ENCODE measurements around the gene TCERG1L.
A peak's percentile ranks its signal among the peaks of the same experiment; 100 is the strongest.
"Not testable (repeated sequence)": the region's sequence is repeated elsewhere in the genome, so short reads cannot be mapped to it uniquely, and the experiment has no call there.

Gene TCERG1L

DNA sequence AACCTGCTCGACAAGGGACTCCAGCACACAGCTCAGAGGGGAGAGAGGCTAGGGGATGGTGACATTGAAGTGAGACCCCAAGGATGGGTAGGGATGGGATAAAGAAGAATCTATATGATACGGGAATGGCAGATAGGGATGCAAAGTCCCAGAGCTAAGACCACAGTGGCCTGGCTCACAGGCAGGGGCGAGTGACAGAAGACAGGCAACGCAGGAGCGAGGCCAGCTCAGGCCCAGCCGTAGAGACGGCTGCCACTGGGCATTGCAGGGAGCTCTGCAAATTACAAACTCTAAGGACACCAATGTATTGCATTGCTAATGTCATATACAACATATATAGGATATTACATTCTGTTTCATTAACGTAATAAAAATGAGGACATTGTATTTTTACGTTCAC is 131.4 kb downstream of the TCERG1L start:
- no peak for DNase-seq

- no peak for DNase-seq
These were observed 132.2 kb downstream of the TCERG1L start for GRCh38 chr10:131179361-131179760.

DNA sequence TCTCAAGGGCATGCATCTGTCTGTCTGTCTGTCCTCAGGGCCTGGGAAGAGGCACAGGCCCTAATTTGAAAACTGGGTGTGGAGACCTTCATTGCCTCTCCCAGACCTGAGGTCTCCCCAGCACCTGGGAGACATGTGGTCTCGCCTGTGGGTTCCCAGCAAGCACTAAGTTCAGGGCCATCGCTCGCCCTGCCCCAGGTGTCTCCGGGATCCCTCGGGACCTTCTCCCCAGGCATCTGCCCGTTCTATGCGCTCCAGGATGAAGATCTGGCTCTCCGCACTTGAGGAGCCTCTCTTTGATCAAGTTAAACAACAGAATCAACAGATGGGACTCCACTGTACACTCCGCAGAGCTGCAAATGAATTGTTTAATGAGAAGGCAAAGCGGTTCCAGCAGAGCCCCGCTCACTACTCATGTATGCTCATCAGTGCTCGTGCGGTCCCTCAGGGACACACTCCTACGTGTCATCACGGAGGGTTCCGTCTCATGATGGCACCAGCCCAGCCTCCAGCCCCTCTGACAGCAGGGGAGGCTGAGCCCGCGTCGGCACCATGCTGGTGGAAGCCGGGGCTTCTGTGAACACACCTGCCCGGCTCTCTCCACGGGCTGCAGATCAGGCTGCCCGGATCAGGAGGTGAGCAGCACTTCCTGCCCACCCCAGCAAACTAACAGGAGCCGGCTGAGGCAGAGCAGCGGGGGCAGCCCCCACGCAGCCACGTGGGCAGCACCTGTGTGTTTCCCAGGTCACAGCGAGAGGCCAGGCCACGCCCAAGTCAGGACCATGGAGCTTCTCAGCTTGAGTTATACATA is 132.8 kb downstream of the TCERG1L start:
- peak; percentile 34 to 68 for DNase-seq

DNA sequence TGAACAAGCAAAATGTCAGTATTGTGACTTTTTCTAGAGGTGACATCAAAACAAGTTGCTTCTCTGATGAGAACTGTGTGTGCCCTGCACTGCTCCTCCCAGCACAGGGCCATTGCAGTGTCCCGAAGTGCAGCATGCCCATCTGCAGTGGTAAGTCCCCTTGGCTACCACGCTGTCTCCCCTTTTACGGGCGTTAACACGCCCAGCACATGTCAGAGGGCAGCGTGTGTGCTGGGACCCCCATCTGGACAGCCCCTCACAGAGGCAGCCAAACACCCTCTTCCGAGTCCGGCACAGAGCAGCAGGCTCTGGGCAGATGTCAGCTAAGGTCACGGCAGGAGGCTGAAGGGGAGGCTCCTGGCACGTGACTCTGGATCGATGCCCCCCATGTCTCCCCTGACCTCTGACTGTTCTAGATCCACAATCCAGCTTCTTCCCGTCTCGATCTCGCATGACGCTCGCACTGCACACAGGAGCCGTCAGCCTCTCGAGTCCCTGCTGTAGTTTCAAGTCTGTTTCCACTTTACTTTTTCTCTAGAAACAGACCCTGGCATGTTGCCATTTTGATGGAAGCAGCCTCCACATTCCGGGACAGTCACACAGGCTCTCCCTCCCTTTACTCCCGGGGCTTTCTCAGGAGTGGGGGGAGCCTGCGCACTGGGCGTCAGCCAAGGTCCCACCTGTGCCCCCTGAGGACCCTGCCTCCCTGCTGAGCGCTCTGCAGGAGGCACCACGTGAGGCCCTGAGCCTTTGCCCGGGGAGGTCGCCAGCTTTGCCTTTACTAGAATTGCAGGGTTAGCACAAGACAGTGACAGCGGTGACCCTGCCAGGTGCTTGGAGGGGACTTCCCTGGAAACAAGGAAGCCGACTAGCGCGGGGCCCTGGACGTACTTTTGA is 133.8 kb downstream of the TCERG1L start:
- no peak for DNase-seq

- DNase-seq = no peak
These were observed 134.6 kb downstream of the TCERG1L start for GRCh38 chr10:131176907-131177306.

DNA sequence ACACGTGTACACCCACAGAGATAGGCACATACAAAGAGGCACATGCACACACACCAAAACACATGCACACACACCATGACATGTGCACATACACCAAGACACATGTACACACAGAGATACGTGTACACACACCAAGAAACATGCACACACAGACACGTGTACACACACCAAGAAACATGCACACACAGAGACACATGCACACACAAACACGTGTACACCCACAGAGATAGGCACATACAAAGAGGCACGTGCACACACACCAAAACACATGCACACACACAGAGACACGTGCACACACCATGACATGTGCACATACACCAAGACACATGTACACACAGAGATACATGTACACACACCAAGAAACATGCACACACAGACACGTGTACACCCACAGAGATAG is 135.2 kb downstream of the TCERG1L start:
- DNase-seq = not testable (repeated sequence)

- DNase-seq = no peak
These were observed 135.6 kb downstream of the TCERG1L start for GRCh38 chr10:131175891-131176290.

DNA sequence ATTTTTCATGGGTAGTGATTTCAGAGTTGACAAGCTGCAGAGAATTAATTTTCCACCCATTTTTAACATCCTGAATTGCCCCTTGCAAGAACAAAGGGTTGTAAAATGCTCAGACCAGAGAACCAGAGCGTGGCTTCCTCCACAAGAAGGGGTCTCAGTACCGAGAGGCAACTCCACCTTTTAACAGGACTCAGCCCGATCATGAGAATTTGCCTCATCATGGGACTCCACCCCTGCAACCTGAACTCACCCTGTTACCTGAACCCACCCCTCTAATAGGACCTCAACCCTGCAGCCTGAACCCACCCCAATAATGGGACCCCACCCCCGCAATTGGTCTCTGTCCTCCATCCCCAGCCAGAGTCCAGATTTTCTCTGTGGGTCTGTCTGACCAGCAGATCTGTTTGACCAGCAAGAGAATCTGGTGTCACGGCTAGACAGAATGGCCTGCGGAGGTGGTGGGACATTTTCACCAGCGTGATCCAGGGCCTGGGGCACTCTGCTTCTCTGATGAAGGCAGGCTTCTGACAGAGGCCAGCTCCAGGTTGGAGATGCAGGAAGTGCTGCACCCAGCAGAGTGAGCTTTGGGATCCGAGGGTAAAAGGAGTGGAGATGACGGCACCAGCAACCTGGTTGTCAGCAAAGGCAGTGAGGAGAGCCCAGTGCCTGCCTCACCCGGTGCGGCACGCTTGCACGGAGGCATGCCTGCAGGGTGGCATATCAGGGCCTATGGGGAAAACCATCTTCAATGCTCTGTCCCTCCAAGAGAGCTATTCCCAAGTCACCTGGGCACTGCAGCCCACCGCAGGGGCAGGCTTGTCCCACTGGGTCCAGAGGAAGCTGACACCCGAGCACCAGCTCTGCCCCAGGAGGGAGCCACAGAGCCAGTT is 136.6 kb downstream of the TCERG1L start:
- DNase-seq = no peak

GRCh38 chr10:131174211-131174565 is 137.3 kb downstream of the TCERG1L start:
- no peak for DNase-seq

GRCh38 chr10:131173484-131174210 is 137.9 kb downstream of the TCERG1L start:
- no peak for DNase-seq

DNA sequence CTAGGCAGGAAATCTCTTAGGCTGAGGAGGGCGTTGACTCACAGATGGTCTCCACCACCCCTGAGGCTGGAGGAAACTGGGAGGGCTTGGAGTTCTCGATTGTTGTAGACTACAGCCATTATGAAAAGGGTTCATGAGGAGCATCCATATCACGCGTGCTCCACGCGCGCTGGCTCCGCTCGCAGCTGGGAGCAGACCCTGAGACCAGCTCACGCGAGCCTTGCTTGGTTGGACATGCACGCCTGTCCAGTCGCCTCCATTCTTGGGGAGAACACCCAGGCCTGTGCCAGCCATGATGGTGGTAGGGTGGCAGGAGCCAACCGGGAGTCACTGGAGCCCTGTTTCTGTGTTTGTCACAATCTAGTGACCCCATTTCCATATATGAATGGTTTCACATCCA is 139.1 kb downstream of the TCERG1L start:
- DNase-seq = no peak

GRCh38 chr10:131169146-131169545 is 142.4 kb downstream of the TCERG1L start:
- no peak for DNase-seq

GRCh38 chr10:131168238-131168875 is 143.2 kb downstream of the TCERG1L start:
- no peak for DNase-seq

GRCh38 chr10:131167036-131167860 is 144.3 kb downstream of the TCERG1L start:
- DNase-seq = no peak

DNA sequence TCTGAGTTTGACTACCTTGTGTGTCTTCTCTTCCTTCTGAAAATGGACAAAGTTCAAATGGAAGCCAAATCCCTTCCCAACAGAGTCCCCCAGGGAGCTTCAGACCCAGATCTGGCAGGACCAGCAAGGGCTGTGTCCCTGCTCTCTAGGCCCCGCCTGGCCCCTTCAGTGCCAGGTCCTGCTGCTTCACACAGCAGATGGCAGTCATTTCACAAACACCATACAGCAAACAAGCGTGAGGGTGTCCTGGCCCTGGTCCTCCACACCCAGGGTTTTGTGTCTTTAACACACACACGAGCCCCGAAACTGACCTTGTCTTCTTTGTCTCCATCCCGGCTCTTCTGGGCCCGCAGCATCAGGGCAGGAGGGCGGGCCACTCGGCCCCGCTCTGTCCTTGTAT is 145.0 kb downstream of the TCERG1L start:
- peak in 1 of 2 experiments; percentile 22 for DNase-seq

DNA sequence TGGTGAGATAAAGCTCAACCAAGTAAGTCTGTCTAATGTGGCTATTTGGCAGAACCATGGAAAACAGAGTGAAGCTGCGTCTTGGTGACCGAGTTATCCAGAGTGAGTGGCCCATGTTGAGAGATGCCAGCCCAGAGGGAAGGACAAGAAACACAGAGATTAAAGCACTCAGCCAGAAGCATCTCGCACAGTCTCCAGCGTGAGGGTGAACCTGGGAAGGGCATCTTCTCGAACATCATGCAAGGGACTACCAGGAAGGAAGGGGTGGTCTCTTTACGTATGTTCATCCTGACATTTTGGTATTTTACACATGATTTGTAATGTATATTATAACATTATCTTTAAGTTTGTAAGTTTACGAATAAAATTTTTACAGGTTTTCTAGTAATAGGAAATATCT is 146.4 kb downstream of the TCERG1L start:
- DNase-seq = no peak

DNA sequence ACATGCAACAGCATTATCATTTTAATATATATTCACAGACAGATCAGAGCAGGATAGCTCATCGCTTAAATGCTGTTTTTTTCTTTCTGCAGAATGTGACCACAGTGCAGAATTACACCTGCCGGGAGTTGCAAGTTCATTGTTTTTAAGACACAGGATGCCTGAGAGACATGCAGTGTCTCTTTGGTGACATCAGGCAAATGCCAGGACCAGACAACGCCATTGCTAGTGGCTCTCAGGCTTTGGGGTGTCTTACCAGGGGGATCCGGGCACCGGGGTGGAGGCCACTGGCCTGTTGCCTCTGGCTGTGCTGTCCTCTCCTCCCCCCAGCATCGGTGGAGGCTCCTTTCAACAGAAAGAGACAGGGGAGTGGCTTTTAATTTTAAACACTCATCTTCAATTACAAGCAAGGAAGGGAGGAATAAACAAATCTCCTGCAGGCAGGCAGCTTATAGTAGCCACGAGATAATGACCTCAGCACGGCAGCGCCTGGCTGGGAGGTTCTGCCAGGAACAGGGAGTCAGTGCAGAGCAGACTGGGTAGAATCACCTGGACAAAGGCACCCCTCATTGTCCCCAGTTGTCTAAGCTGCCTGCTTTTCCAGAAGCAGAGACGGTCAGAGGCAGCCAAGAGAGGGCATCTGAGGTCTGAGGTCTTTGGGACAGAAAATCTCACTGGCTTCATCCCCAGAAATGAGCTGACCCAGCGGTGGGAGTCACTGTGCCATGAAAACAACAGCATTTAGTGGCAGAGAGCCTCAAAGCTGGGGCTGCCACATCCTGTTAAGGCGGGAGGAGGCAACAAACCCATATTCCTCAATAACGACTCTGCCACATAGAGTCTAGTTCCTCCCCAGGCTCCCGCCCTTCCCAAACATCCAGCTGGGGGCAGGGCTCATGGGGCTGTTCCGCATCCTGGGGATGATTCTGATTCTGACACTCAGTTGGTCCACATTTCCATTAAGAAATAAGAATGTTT is 148.4 kb downstream of the TCERG1L start:
- peak in 1 of 2 experiments; percentile 24 for DNase-seq

GRCh38 chr10:131162211-131162610 is 149.3 kb downstream of the TCERG1L start:
- DNase-seq = no peak

DNA sequence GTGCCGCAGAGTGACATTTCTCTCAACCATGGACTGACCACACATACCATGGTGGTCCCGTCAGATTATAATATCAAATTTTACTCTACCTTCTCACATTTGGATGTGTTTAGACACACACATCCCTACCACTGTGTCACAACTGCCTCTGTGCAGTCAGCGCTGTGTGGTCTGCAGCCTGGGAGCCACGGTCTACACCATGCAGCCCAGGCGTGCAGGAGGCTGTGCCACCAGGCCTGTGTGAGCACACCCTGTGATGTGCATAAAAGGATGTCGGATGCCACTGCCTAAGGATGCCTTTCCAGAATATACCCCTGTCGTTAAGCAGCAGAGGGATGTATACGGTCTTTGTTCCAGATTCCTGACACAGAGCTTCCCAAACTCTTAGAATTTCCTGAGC is 150.4 kb downstream of the TCERG1L start:
- no peak for DNase-seq

Data from NCI-H2081 (cell line).